Hair follicular keratinocyte (primary cell): Measurements from ENCODE around the gene FIG4. TPM values are rescaled to one million over a fixed set of nuclear protein-coding genes. Genes with fewer than 3 reads are reported as not detected.

Source experiments
- total RNA-seq: library from RNA; depleted of rRNA; stranded (reverse); fragments of >200 nt; gene quantifications from 2 replicates; pipeline ENCODE4 v1.2.3, GENCODE V29; 2015

The FIG4 gene
- total RNA-seq: 6.9 and 12.4 TPM in 2 replicates

GRCh38 chr6:109690737-109691621, at the start of gene FIG4, which contains the start of gene AK9:
FIG4 (plus strand) TSS chr6:109691296; CDS start chr6:109691436, 140 bp downstream.
AK9 (minus strand) TSS chr6:109691202; CDS start chr6:109675745, 15,457 bp downstream.

Other genes with a start within 250 kb of the FIG4 start
- 22.4 and 43.3 TPM in 2 replicates for gene MICAL1, start 235.5 kb upstream of the FIG4 start, total RNA-seq
- 4.1 and 6.4 TPM in 2 replicates for gene ZBTB24, start 208.1 kb upstream of the FIG4 start, total RNA-seq
- 0.19 and 0.62 TPM in 2 replicates for gene AK9, start 94 bp upstream of the FIG4 start, total RNA-seq